Neural cell (in vitro differentiated cells): ENCODE measurements around the gene LXN. TPM values are rescaled to one million over a fixed set of nuclear protein-coding genes. Genes with fewer than 3 reads are reported as not detected.

Experiments used
- H2AFZ ChIP-seq: fragments of 200-600, 300-800 bp; sonication (generic), shearing (Covaris generic); 2 replicates; pipeline ENCODE4 v1.6.0; 2014; ENCODE audit warnings: low read depth, mild to moderate bottlenecking, antibody characterized with exemption, low read length, moderate library complexity
- H3F3A ChIP-seq: fragments of 200-600 bp; shearing (Covaris generic); 2 replicates; pipeline ENCODE4 v1.6.1; 2016; ENCODE audit warnings: mild to moderate bottlenecking, moderate library complexity, mixed read lengths, antibody characterized with exemption, low read length; ENCODE audit not compliant: insufficient read depth, poor library complexity, severe bottlenecking
- H3K27ac ChIP-seq: fragments of 200-600, 300-800 bp; sonication (generic), shearing (Covaris generic); 2 replicates; pipeline ENCODE4 v1.5.1; 2014; ENCODE audit warnings: mild to moderate bottlenecking, low read length, moderate library complexity
- H3K27me3 ChIP-seq: fragments of 300-800, 200-600 bp; sonication (generic), shearing (Covaris generic); 2 replicates; pipeline ENCODE4 v1.6.0; 2014; ENCODE audit warnings: mild to moderate bottlenecking, low read depth, low read length, moderate library complexity; ENCODE audit not compliant: insufficient read depth
- H3K36me3 ChIP-seq: fragments of 300-800, 200-600 bp; sonication (generic), shearing (Covaris generic); 2 replicates; pipeline ENCODE4 v1.5.1; 2014; ENCODE audit warnings: mild to moderate bottlenecking, antibody characterized with exemption, low read length, moderate library complexity; ENCODE audit not compliant: insufficient read depth
- H3K4me2 ChIP-seq: fragments of 300-800, 200-600 bp; sonication (generic), shearing (Covaris generic); 2 replicates; pipeline ENCODE4 v1.6.0; 2014; ENCODE audit warnings: mild to moderate bottlenecking, low read length
- H3K4me3 ChIP-seq: fragments of 300-800, 200-600 bp; sonication (generic), shearing (Covaris generic); 2 replicates; pipeline ENCODE4 v1.5.1; 2014; ENCODE audit warnings: mild to moderate bottlenecking, low read length, moderate library complexity
- H3K79me2 ChIP-seq: fragments of 200-600 bp; shearing (Covaris generic); replicated peaks from 2 replicates; pipeline ENCODE4 v1.6.0; 2014; ENCODE audit warnings: mild to moderate bottlenecking, low read length, moderate library complexity; ENCODE audit not compliant: insufficient read depth
- H3K9ac ChIP-seq: fragments of 300-800, 200-600 bp; sonication (generic), shearing (Covaris generic); 2 replicates; pipeline ENCODE4 v1.6.1; 2016; ENCODE audit warnings: mild to moderate bottlenecking, low read length, mixed read lengths
- H3K9me2 ChIP-seq: fragments of 200-600 bp; shearing (Covaris generic); 2 replicates; pipeline ENCODE4 v1.6.1; 2016; ENCODE audit warnings: mild to moderate bottlenecking, low read length, mixed read lengths; ENCODE audit not compliant: insufficient read depth
- H3K9me3 ChIP-seq: fragments of 200-600, 300-800 bp; sonication (generic), shearing (Covaris generic); 2 replicates; pipeline ENCODE4 v1.6.1; 2016; ENCODE audit warnings: mild to moderate bottlenecking, mixed run types, low read length, moderate library complexity, mixed read lengths
- H4K20me1 ChIP-seq: fragments of 200-600 bp; shearing (Covaris generic); 2 replicates; pipeline ENCODE4 v1.6.1; 2016; ENCODE audit warnings: mild to moderate bottlenecking, mixed run types; ENCODE audit not compliant: insufficient read depth
- CTCF ChIP-seq: fragments of 450-650 bp; IDR thresholded peaks from 2 replicates; pipeline ENCODE4 v1.5.1; 2014; ENCODE audit warnings: antibody characterized with exemption, mild to moderate bottlenecking, moderate library complexity; ENCODE audit not compliant: poor library complexity, severe bottlenecking
- EP300 ChIP-seq: fragments of 450-650 bp; conservative IDR thresholded peaks from 2 replicates; pipeline ENCODE4 v1.6.1; 2014; ENCODE audit warnings: antibody characterized with exemption, mild to moderate bottlenecking, moderate library complexity; ENCODE audit not compliant: poor library complexity, severe bottlenecking
- EZH2 ChIP-seq: fragments of 200-600, 300-800 bp; shearing (Covaris generic), sonication (generic); IDR thresholded peaks from 2 replicates; pipeline ENCODE4 v1.6.1; 2014; ENCODE audit warnings: antibody characterized with exemption, low read length, borderline replicate concordance, mild to moderate bottlenecking; ENCODE audit not compliant: insufficient read depth, poor library complexity, severe bottlenecking
- MXI1 ChIP-seq: fragments of 450-650 bp; conservative IDR thresholded peaks from 2 replicates; pipeline ENCODE4 v1.6.1; 2014; ENCODE audit warnings: antibody characterized with exemption, mild to moderate bottlenecking; ENCODE audit not compliant: poor library complexity, severe bottlenecking
- POLR2AphosphoS5 ChIP-seq: IDR thresholded peaks from 2 replicates; pipeline ENCODE4 v1.6.1; 2012
- RAD21 ChIP-seq: fragments of 450-650 bp; conservative IDR thresholded peaks from 2 replicates; pipeline ENCODE4 v1.6.1; 2014; ENCODE audit warnings: antibody characterized with exemption, mild to moderate bottlenecking, moderate library complexity
- SMC3 ChIP-seq: fragments of 450-650 bp; conservative IDR thresholded peaks from 2 replicates; pipeline ENCODE4 v1.6.1; 2014; ENCODE audit warnings: antibody characterized with exemption, mild to moderate bottlenecking, moderate library complexity; ENCODE audit not compliant: poor library complexity
- TAF1 ChIP-seq: IDR thresholded peaks from 2 replicates; pipeline ENCODE4 v1.6.1; 2012; ENCODE audit warnings: low read depth
- polyA plus RNA-seq: library from polyadenylated mRNA; depleted of rRNA; stranded (reverse); fragments of >200 nt; gene quantifications from 2 replicates; pipeline ENCODE4 v1.2.3, GENCODE V29; 2014
- TF ChIP-seq, protein P1 (sequence below): IDR thresholded peaks from 2 replicates; pipeline ENCODE4 v1.6.1; 2012; ENCODE audit warnings: borderline replicate concordance

Gene LXN
- polyA plus RNA-seq, 1 donor from 2014 or later = 0.53 TPM

DNA sequence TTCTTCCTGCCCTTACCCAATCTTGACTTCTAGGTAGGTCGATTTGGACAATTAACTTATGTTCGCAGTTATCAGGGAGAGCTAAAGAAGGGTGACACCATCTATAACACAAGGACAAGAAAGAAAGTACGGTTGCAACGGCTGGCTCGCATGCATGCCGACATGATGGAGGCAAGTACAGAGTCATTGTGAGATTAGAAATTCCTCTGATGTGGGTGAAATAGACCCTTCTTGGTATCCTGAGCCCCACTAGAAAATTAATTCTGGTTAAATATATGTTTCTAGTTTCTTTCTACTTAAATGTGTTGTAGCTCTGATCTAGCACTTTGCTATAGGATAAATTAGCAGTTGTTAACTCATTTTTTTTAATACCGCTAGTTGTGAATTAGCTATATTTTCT, 13.6 kb downstream of the LXN start:
- TF ChIP-seq EP300 = no peak
- TF ChIP-seq MXI1 = no peak
- TF ChIP-seq, protein P1, sequence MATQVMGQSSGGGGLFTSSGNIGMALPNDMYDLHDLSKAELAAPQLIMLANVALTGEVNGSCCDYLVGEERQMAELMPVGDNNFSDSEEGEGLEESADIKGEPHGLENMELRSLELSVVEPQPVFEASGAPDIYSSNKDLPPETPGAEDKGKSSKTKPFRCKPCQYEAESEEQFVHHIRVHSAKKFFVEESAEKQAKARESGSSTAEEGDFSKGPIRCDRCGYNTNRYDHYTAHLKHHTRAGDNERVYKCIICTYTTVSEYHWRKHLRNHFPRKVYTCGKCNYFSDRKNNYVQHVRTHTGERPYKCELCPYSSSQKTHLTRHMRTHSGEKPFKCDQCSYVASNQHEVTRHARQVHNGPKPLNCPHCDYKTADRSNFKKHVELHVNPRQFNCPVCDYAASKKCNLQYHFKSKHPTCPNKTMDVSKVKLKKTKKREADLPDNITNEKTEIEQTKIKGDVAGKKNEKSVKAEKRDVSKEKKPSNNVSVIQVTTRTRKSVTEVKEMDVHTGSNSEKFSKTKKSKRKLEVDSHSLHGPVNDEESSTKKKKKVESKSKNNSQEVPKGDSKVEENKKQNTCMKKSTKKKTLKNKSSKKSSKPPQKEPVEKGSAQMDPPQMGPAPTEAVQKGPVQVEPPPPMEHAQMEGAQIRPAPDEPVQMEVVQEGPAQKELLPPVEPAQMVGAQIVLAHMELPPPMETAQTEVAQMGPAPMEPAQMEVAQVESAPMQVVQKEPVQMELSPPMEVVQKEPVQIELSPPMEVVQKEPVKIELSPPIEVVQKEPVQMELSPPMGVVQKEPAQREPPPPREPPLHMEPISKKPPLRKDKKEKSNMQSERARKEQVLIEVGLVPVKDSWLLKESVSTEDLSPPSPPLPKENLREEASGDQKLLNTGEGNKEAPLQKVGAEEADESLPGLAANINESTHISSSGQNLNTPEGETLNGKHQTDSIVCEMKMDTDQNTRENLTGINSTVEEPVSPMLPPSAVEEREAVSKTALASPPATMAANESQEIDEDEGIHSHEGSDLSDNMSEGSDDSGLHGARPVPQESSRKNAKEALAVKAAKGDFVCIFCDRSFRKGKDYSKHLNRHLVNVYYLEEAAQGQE = no peak
- TF ChIP-seq TAF1 = no peak
- no peak for TF ChIP-seq EZH2
- TF ChIP-seq POLR2AphosphoS5 = no peak
- TF ChIP-seq CTCF = no peak
- TF ChIP-seq RAD21 = no peak
- no peak for TF ChIP-seq SMC3
- Histone ChIP-seq H3K4me3 (no peak overlapping the region), H4K20me1 (no peaks in the 10 kb centered on the region), H3K79me2 (no peaks in the 10 kb centered on the region), H3F3A (no peaks in the 10 kb centered on the region), H3K4me2 (no peak overlapping the region), H3K27me3 (no peaks in the 10 kb centered on the region), H3K36me3 (peaks cover 7% of the 10 kb centered on the region), H2AFZ (no peak overlapping the region), H3K27ac (no peak overlapping the region), H3K9me2 (no peaks in the 10 kb centered on the region), H3K9me3 (no peaks in the 10 kb centered on the region), H3K9ac (no peak overlapping the region)

DNA sequence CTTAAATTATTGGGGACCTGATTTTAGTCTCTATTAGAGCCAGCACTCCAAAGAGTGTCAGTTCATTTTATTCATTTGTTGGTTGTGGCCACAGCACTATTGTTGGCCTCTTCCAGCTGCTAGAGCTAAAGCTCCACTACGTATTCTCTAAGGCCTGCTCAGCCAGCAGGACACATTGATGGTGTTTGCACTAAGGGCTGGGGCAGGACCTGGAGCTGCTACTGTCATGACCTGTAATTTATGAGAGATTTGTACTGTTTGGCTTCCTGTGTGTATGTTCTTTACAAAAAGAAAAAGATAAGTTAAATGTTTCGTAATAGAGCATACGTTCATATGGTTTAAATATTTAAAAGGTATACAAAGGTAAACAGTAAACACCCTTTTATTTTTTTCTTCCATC, 20.0 kb downstream of the LXN start:
- H3K4me3 ChIP-seq = no peak overlapping the region
- no peak overlapping the region for H3K4me2 ChIP-seq
- peaks cover 4% of the 10 kb centered on the region for H3K36me3 ChIP-seq
- H3K27me3 ChIP-seq = no peaks in the 10 kb centered on the region
- H3F3A ChIP-seq = no peaks in the 10 kb centered on the region
- no peaks in the 10 kb centered on the region for H4K20me1 ChIP-seq
- no peak overlapping the region for H3K27ac ChIP-seq
- no peaks in the 10 kb centered on the region for H3K9me3 ChIP-seq
- H3K79me2 ChIP-seq = peaks cover 4% of the 10 kb centered on the region
- H2AFZ ChIP-seq = no peak overlapping the region
- H3K9me2 ChIP-seq = no peaks in the 10 kb centered on the region
- TF ChIP-seq EP300 (no peak), SMC3 (no peak), EZH2 (no peak), POLR2AphosphoS5 (no peak), CTCF (no peak), MXI1 (no peak), TAF1 (no peak), RAD21 (no peak)
- TF ChIP-seq, protein P1 = no peak
- no peak overlapping the region for H3K9ac ChIP-seq
